OCI-LY1 (cell line): ENCODE results near the gene CCL11.

ENCODE experiments used
- EZH2 ChIP-seq: fragments of 200-600 bp; sonication (generic), shearing (Covaris generic); IDR thresholded peaks from 2 replicates; pipeline ENCODE4 v1.8.0; 2017; ENCODE audit warnings: borderline replicate concordance, mixed run types, mild to moderate bottlenecking, antibody characterized with exemption, low read length, moderate library complexity, mixed read lengths
- TF ChIP-seq, protein P1 (sequence below): fragments of 200-600 bp; sonication (generic), shearing (Covaris generic); IDR thresholded peaks from 2 replicates; pipeline ENCODE4 v1.5.1; 2017; ENCODE audit warnings: mild to moderate bottlenecking, antibody characterized with exemption, low read length, moderate library complexity, mixed read lengths

DNA sequence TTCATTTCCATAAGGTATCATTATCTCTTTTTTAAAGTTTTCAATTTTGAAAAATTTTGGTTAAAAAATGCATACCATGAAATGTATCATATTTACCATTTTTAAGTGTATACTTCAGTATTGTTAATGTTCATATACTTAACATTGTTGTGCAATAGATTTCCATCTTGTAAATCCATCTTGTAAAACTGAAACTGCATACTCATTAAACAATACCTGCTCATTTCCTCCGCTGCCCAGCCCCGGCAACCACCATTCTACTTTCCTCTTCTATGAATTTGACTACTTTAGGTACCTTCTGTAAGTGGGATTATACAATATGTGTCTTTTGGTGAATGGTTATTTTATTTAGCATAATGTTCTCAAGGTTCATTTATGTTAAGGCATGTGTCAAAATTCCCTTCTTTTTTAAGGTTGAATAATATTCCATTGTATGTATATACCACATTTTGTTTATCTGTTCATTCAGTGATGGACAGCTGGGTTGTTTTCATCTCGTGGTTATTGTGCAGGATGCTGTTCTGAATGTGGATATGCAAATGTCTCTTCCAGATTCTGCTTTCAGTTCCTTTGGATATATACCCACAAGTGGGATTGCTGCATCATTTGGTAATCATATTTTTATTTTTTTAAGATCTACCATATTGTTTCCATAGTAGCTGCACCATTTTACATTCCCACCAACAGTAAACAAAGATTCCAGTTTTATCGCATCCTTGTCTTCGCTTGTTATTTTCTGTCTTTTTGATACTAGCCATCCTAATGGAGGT lies 23.8 kb upstream of the CCL11 start:
- TF ChIP-seq, protein P1, sequence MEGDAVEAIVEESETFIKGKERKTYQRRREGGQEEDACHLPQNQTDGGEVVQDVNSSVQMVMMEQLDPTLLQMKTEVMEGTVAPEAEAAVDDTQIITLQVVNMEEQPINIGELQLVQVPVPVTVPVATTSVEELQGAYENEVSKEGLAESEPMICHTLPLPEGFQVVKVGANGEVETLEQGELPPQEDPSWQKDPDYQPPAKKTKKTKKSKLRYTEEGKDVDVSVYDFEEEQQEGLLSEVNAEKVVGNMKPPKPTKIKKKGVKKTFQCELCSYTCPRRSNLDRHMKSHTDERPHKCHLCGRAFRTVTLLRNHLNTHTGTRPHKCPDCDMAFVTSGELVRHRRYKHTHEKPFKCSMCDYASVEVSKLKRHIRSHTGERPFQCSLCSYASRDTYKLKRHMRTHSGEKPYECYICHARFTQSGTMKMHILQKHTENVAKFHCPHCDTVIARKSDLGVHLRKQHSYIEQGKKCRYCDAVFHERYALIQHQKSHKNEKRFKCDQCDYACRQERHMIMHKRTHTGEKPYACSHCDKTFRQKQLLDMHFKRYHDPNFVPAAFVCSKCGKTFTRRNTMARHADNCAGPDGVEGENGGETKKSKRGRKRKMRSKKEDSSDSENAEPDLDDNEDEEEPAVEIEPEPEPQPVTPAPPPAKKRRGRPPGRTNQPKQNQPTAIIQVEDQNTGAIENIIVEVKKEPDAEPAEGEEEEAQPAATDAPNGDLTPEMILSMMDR = no peak
- TF ChIP-seq EZH2 = no peak
